Measurements from ENCODE around the gene RBM14.

RBM14 gene, protein sequence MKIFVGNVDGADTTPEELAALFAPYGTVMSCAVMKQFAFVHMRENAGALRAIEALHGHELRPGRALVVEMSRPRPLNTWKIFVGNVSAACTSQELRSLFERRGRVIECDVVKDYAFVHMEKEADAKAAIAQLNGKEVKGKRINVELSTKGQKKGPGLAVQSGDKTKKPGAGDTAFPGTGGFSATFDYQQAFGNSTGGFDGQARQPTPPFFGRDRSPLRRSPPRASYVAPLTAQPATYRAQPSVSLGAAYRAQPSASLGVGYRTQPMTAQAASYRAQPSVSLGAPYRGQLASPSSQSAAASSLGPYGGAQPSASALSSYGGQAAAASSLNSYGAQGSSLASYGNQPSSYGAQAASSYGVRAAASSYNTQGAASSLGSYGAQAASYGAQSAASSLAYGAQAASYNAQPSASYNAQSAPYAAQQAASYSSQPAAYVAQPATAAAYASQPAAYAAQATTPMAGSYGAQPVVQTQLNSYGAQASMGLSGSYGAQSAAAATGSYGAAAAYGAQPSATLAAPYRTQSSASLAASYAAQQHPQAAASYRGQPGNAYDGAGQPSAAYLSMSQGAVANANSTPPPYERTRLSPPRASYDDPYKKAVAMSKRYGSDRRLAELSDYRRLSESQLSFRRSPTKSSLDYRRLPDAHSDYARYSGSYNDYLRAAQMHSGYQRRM

DNA sequence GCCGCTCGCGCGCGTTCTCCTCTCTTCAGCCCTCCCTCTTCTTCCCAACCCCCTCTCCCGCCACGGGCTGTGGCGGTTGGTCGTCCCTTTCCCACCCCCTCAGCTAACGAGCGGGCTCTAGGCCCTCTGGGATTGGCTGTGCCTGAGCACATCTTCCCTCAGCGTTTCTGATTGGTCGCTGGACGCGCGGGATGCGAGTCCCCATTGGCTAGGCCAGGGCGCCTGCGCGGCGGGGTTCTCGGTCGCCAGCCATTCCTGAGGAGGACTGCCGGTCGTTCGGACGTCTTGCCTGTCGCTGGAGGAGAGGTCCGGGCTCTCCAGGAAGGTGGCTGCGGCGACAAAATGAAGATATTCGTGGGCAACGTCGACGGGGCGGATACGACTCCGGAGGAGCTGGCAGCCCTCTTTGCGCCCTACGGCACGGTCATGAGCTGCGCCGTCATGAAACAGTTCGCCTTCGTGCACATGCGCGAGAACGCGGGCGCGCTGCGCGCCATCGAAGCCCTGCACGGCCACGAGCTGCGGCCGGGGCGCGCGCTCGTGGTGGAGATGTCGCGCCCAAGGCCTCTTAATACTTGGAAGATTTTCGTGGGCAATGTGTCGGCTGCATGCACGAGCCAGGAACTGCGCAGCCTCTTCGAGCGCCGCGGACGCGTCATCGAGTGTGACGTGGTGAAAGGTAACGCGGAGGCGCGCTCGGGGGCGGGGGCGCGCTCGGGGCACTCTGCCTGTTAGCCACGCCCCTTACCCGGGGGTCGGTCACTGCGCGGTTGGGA, at the start of gene RBM14:
RBM14 (plus strand) TSS at position 252 of the 776 bp plus-strand sequence; CDS start at position 343, 91 bp downstream.
- CTCF ChIA-PET: interaction anchor here (1.2 to 2.0 kb wide), 2 partner anchors 22 to 24 kb away, joined by 3 to 5 read pairs; partner anchors contain the start of genes CCDC87, CCS and RBM4
- peak; percentile 98 for DNase-seq (ENCODE audit: extremely low spot score)
- TF ChIP-seq LEF1 (IDR thresholded peaks at IDR 0.05; ENCODE audit: borderline replicate concordance): no peak
- TF ChIP-seq CTBP1 (IDR thresholded peaks at IDR 0.05; ENCODE audit: borderline replicate concordance): no peak
- peak; percentile 88 for TF ChIP-seq L3MBTL2 (conservative IDR thresholded peaks at IDR 0.05)
- peak; percentile 77; the same call in 1 of the 2 replicates for TF ChIP-seq ELF4 (IDR thresholded peaks at IDR 0.05)
- TF ChIP-seq, protein P1, sequence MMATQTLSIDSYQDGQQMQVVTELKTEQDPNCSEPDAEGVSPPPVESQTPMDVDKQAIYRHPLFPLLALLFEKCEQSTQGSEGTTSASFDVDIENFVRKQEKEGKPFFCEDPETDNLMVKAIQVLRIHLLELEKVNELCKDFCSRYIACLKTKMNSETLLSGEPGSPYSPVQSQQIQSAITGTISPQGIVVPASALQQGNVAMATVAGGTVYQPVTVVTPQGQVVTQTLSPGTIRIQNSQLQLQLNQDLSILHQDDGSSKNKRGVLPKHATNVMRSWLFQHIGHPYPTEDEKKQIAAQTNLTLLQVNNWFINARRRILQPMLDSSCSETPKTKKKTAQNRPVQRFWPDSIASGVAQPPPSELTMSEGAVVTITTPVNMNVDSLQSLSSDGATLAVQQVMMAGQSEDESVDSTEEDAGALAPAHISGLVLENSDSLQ (IDR thresholded peaks at IDR 0.05): peak; percentile 83
- TF ChIP-seq NFRKB (IDR thresholded peaks at IDR 0.05): no peak
- POLR2A ChIA-PET: interaction anchor here (0.6 to 4.4 kb wide), 25 partner anchors 8 to 303 kb away, joined by 3 to 84 read pairs (median 5); partner anchors contain the start of genes ACTN3, CCDC87, CCS and RBM4

DNA sequence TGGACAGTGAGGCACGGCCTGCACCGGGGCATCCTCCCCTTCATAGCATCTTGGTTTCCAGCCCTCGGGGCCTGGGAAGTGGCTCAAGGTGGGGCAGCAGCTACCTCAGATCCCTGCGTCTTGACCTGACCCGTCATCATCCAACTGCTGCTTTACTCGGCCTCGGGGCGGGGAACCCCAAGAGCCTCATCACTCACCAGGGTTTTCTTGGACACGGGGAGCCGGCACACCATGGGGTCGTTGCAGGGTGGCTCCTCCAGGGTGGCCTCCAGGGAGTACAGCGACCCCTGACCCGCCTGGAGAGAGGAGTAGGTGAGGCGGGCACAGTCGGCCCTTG, 48.7 kb upstream of the RBM14 start:
- TF ChIP-seq LEF1 (IDR thresholded peaks at IDR 0.05; ENCODE audit: borderline replicate concordance) (no peak), HDGF (IDR thresholded peaks at IDR 0.05; ENCODE audit: borderline replicate concordance) (no peak), ELF4 (IDR thresholded peaks at IDR 0.05) (no peak), NFRKB (IDR thresholded peaks at IDR 0.05) (no peak), FOXK2 (IDR thresholded peaks at IDR 0.05) (no peak), SUZ12 (IDR thresholded peaks at IDR 0.05) (no peak), FOXM1 (IDR thresholded peaks at IDR 0.05; ENCODE audit: borderline replicate concordance) (no peak), FOXA1 (IDR thresholded peaks at IDR 0.05) (no peak), L3MBTL2 (conservative IDR thresholded peaks at IDR 0.05) (no peak), BHLHE40 (IDR thresholded peaks at IDR 0.05; ENCODE audit: borderline replicate concordance) (no peak), ZNF384 (IDR thresholded peaks at IDR 0.05) (no peak), ARNT (IDR thresholded peaks at IDR 0.05) (no peak), CTBP1 (IDR thresholded peaks at IDR 0.05; ENCODE audit: borderline replicate concordance) (no peak), TARDBP (IDR thresholded peaks at IDR 0.05) (no peak), SP1 (IDR thresholded peaks at IDR 0.05) (no peak)
- TF ChIP-seq, protein P1 (IDR thresholded peaks at IDR 0.05): no peak
- ChIA-PET CTCF (no interaction called here), POLR2A (interaction anchor here (1.5 kb wide), 3 partner anchors 10 to 110 kb away, joined by 3 to 7 read pairs (median 4); partner anchors contain the start of genes RBM4 and RBM4B)
- no peak for DNase-seq (ENCODE audit: extremely low spot score)

DNA sequence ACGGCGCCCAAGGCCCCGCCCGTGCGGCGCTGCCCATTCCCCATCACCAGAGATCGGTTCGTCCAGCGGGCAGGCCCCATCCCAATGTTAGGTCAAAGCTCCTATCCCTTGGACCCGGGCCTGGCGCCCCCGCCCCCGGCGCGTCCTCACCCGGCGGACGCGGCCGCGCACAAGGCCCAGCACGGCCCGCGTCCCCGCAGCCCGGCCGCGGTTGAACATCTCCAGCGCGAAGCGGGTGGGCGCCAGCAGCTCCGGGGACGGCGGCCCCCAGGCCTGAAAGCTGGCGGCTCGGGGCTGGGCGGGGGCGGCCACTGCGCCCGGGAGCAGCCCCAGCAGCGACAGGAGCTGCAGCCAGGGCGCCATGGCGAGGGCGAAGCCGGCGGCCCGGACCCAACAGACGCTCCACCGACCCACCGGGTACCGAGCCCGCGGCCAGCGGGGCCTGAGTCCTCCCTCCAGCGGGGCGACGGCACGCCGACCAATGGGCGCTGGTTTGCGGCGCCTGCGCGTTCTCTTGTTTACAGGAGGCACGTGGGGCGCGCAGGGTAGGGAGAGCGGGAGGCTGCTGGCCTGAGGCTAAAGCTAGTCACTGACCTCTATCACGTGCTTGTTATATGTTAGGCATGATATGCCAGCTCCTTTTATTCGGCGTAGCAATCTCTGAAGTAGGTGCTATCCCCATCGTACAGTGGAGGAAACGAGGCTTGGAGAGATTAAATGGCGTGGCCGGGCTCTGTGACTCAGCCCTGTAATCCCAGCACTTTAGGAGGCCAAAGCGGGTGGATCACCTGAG, 48.1 kb upstream of the RBM14 start, which contains the start of gene CTSF:
CTSF (minus strand) TSS at position 483 of the 793 bp plus-strand sequence; CDS start at position 363, 120 bp downstream.
- TF ChIP-seq L3MBTL2 (conservative IDR thresholded peaks at IDR 0.05): peak; percentile 90
- no peak for TF ChIP-seq FOXK2 (IDR thresholded peaks at IDR 0.05)
- ChIA-PET POLR2A (interaction anchor here (1.0 to 1.5 kb wide), 6 partner anchors 9 to 110 kb away, joined by 3 to 7 read pairs (median 4); partner anchors contain the start of genes RBM4, RBM4B and ZDHHC24), CTCF (interaction anchor here (1.1 kb wide), 1 partner anchor 257 kb away, joined by 4 read pairs; no protein-coding TSS in a partner anchor)
- peak; percentile 74 for DNase-seq (ENCODE audit: extremely low spot score)

DNA sequence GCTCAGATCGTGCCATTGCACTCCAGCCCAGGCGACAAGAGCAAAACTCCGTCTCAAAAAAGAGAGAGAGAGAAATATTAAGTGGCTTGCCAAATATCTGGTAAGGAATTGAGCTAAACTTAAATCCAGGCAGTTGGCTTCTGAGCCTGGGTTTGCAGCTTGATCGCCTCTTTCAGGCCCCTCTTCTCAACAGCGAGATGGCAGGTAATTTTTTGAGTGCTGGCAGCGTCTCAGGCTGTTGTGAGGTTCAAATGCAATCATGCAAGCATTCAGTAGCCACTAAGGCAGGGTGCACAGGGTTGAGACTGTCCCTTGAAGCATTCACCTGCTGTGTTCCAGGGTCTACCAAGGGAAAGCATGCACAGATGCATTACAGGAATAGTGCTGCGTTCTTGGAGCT, 47.4 kb upstream of the RBM14 start:
- DNase-seq (ENCODE audit: extremely low spot score): no peak
- CTCF ChIA-PET: interaction anchor here (1.1 kb wide), 1 partner anchor 258 kb away, joined by 4 read pairs; no protein-coding TSS in a partner anchor
- TF ChIP-seq HDGF (IDR thresholded peaks at IDR 0.05; ENCODE audit: borderline replicate concordance) (no peak), SUZ12 (IDR thresholded peaks at IDR 0.05) (no peak), FOXM1 (IDR thresholded peaks at IDR 0.05; ENCODE audit: borderline replicate concordance) (no peak), CTBP1 (IDR thresholded peaks at IDR 0.05; ENCODE audit: borderline replicate concordance) (no peak)
- TF ChIP-seq, protein P1 (IDR thresholded peaks at IDR 0.05): no peak
- POLR2A ChIA-PET: interaction anchor here (1.0 to 1.5 kb wide), 7 partner anchors 9 to 109 kb away, joined by 3 to 7 read pairs (median 4); partner anchors contain the start of genes RBM14, RBM4, RBM4B and ZDHHC24
